AG09319 (cell line): Measurements from ENCODE around the gene AZU1.
"Not testable (repeated sequence)": the region's sequence is repeated elsewhere in the genome, so short reads cannot be mapped to it uniquely, and the experiment has no call there.

Experiments
- DNase-seq: peaks from one replicate; pipeline ENCODE4 v3.0.0-alpha.2; 2010; ENCODE audit warnings: low read depth; ENCODE audit errors: extremely low read depth
- CTCF ChIP-seq: IDR thresholded peaks from 2 replicates; pipeline ENCODE4 v1.5.1; 2011; ENCODE audit warnings: low read depth, mild to moderate bottlenecking, inconsistent platforms, low read length, moderate library complexity

Gene AZU1

GRCh38 chr19:852136-853013 is 24.7 kb downstream of the AZU1 start, which contains the start of gene ELANE:
TSS of gene ELANE (plus strand) at chr19:852303. CDS start at chr19:852329, 26 bp downstream.
- no peak for TF ChIP-seq CTCF
- no peak for DNase-seq

DNA sequence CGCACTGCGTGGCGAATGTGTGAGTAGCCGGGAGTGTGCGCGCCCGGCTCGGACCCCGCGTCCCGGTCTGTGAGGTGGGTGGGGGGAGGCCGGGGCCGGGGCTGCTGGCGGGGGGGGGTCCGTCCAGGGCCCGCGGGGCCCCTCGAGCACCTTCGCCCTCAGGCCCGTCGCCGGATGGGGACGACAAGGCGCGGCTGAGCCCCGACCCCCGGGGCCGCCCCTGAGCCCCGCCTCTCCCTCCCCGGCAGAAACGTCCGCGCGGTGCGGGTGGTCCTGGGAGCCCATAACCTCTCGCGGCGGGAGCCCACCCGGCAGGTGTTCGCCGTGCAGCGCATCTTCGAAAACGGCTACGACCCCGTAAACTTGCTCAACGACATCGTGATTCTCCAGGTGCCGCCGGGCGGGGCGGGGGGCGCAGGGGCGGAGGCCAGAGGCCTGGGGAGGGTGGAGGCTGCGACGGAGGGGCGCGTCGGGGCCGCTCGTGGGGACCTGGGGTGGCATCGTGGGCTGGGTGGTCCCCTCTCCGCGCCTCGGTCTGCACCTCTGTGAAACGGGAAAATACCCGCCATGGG is 25.5 kb downstream of the AZU1 start:
- TF ChIP-seq CTCF, result no peak
- DNase-seq, result no peak

DNA sequence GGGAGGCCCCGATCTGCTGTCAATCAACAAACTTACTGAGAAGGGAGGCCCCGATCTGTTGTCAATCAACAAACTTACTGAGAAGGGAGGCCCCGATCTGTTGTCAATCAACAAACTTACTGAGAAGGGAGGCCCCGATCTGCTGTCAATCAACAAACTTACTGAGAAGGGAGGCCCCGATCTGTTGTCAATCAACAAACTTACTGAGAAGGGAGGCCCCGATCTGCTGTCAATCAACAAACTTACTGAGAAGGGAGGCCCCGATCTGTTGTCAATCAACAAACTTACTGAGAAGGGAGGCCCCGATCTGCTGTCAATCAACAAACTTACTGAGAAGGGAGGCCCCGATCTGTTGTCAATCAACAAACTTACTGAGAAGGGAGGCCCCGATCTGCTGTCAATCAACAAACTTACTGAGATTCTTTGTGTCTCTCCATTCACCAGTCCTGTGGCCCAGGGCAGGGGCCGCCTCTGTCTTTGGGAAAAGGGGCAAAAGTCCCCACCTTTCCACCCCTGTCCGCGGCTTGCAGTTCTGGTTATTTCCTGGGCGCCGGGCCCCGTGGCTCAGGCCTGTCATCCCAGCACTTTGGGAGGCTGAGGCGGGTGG is 26.1 kb downstream of the AZU1 start:
- not testable (repeated sequence) for DNase-seq

GRCh38 chr19:854549-854948 is 26.9 kb downstream of the AZU1 start:
- no peak for DNase-seq
- TF ChIP-seq CTCF, result no peak

GRCh38 chr19:855142-855541 is 27.5 kb downstream of the AZU1 start:
- no peak for TF ChIP-seq CTCF
- no peak for DNase-seq

- no peak for TF ChIP-seq CTCF
- no peak for DNase-seq
Measured at GRCh38 chr19:855566-856120, 28.0 kb downstream of the AZU1 start.

DNA sequence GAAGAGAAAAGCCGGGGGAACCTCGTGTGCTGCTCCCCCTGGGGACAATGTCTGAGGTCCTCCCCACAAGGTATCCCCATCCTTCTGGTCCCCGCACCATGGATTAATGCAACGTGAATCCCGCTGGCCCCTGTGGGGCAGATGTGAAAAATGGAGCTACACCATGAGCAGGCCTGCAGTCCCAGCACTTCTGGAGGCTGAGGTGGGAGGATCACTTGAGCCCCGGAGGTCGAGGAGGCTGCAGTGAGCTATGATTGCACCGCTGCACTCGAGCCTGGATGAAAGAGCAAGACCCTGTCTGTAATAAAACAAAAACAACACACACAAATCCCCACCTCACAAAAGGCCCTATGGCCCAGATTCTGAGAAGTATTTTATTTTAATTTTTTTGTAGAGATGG is 30.6 kb downstream of the AZU1 start:
- no peak for TF ChIP-seq CTCF
- DNase-seq, result no peak
